Measurements from ENCODE around the gene PATL2. TPM values are rescaled to one million over a fixed set of nuclear protein-coding genes. Genes with fewer than 3 reads are reported as not detected.
A peak's percentile ranks its signal among the peaks of the same experiment; 100 is the strongest.
"Not testable (repeated sequence)": the region's sequence is repeated elsewhere in the genome, so short reads cannot be mapped to it uniquely, and the experiment has no call there.

Gene PATL2
- total RNA-seq, 1 donor from 2014 or later: 11.1 TPM

GRCh38 chr15:44715142-44715796, 4.1 kb upstream of the PATL2 start:
- Mint-ChIP-seq H3K4me3 (peak overlapping the region; percentile 99), H3K36me3 (ENCODE audit: low read depth) (peaks cover 72% of the 10 kb centered on the region), H3K27me3 (ENCODE audit: insufficient read depth) (no peaks in the 10 kb centered on the region), H3K27ac (peak overlapping the region; percentile 90), H3K4me1 (ENCODE audit: low read depth) (peaks cover 66% of the 10 kb centered on the region), H3K9me3 (no peaks in the 10 kb centered on the region)
- intact Hi-C loops (cut with micrococcal nuclease): no loop called here
- DNase-seq (ENCODE audit: low spot score): no peak

- Mint-ChIP-seq H3K9me3 (no peaks in the 10 kb centered on the region), H3K36me3 (ENCODE audit: low read depth) (peaks cover 66% of the 10 kb centered on the region), H3K4me3 (peak overlapping the region; percentile 99), H3K27ac (peak overlapping the region; percentile 99), H3K27me3 (ENCODE audit: insufficient read depth) (no peaks in the 10 kb centered on the region), H3K4me1 (ENCODE audit: low read depth) (peaks cover 66% of the 10 kb centered on the region)
- no peak for DNase-seq (ENCODE audit: low spot score)
- intact Hi-C loops (cut with micrococcal nuclease): loop anchor here (5.0 kb wide), 1 partner anchor 176 kb away; the partner anchor contains the start of gene EIF3J
Measured at GRCh38 chr15:44713006-44713966, 2.2 kb upstream of the PATL2 start.

GRCh38 chr15:44712346-44713005, 1.4 kb upstream of the PATL2 start:
- intact Hi-C loops (cut with micrococcal nuclease): loop anchor here (5.0 kb wide), 1 partner anchor 175 kb away; the partner anchor contains the start of gene EIF3J
- H3K9me3 Mint-ChIP-seq: no peaks in the 10 kb centered on the region
- H3K27ac Mint-ChIP-seq: peak overlapping the region; percentile 99
- peak overlapping the region; percentile 99 for H3K4me3 Mint-ChIP-seq
- H3K27me3 Mint-ChIP-seq (ENCODE audit: insufficient read depth): no peaks in the 10 kb centered on the region
- peak; percentile 67 for DNase-seq (ENCODE audit: low spot score)
- H3K4me1 Mint-ChIP-seq (ENCODE audit: low read depth): peaks cover 58% of the 10 kb centered on the region
- peaks cover 60% of the 10 kb centered on the region for H3K36me3 Mint-ChIP-seq (ENCODE audit: low read depth)

GRCh38 chr15:44711743-44712345, 721 bp upstream of the PATL2 start:
- Mint-ChIP-seq H3K4me1 (ENCODE audit: low read depth) (peaks cover 52% of the 10 kb centered on the region), H3K9me3 (no peaks in the 10 kb centered on the region), H3K27me3 (ENCODE audit: insufficient read depth) (no peaks in the 10 kb centered on the region), H3K4me3 (peak overlapping the region; percentile 99), H3K36me3 (ENCODE audit: low read depth) (peaks cover 54% of the 10 kb centered on the region), H3K27ac (peak overlapping the region; percentile 99)
- DNase-seq (ENCODE audit: low spot score): no peak
- intact Hi-C loops (cut with micrococcal nuclease): loop anchor here (1.0 to 5.0 kb wide), 6 partner anchors 7 to 175 kb away; partner anchors contain the start of genes EIF3J and SPG11

GRCh38 chr15:44710236-44711095, 657 bp downstream of the PATL2 start:
- Mint-ChIP-seq H3K27ac (peak overlapping the region; percentile 99), H3K27me3 (ENCODE audit: insufficient read depth) (no peaks in the 10 kb centered on the region), H3K36me3 (ENCODE audit: low read depth) (peaks cover 44% of the 10 kb centered on the region), H3K4me3 (peak overlapping the region; percentile 99), H3K4me1 (ENCODE audit: low read depth) (peaks cover 38% of the 10 kb centered on the region), H3K9me3 (no peaks in the 10 kb centered on the region)
- intact Hi-C loops (cut with micrococcal nuclease): loop anchor here (1.0 to 5.0 kb wide), 6 partner anchors 9 to 173 kb away; partner anchors contain the start of genes EIF3J and SPG11
- DNase-seq (ENCODE audit: low spot score): no peak

- H3K9me3 Mint-ChIP-seq: peaks cover 24% of the 10 kb centered on the region
- H3K27ac Mint-ChIP-seq: no peak overlapping the region
- H3K4me1 Mint-ChIP-seq (ENCODE audit: low read depth): peaks cover 29% of the 10 kb centered on the region
- H3K27me3 Mint-ChIP-seq (ENCODE audit: insufficient read depth): no peaks in the 10 kb centered on the region
- no peak for DNase-seq (ENCODE audit: low spot score)
- no peak overlapping the region for H3K4me3 Mint-ChIP-seq
- intact Hi-C loops (cut with micrococcal nuclease): no loop called here
- peaks cover 32% of the 10 kb centered on the region for H3K36me3 Mint-ChIP-seq (ENCODE audit: low read depth)
Measured at GRCh38 chr15:44706946-44707636, 4.0 kb downstream of the PATL2 start.

- H3K27me3 Mint-ChIP-seq (ENCODE audit: insufficient read depth): no peaks in the 10 kb centered on the region
- DNase-seq (ENCODE audit: low spot score): no peak
- H3K27ac Mint-ChIP-seq: no peak overlapping the region
- peaks cover 30% of the 10 kb centered on the region for H3K36me3 Mint-ChIP-seq (ENCODE audit: low read depth)
- intact Hi-C loops (cut with micrococcal nuclease): no loop called here
- H3K4me1 Mint-ChIP-seq (ENCODE audit: low read depth): peaks cover 34% of the 10 kb centered on the region
- H3K4me3 Mint-ChIP-seq: no peak overlapping the region
- peaks cover 30% of the 10 kb centered on the region for H3K9me3 Mint-ChIP-seq
Measured at GRCh38 chr15:44706401-44706800, 4.7 kb downstream of the PATL2 start.

- no peak overlapping the region for H3K4me3 Mint-ChIP-seq
- H3K9me3 Mint-ChIP-seq: peaks cover 31% of the 10 kb centered on the region
- DNase-seq (ENCODE audit: low spot score): no peak
- no peaks in the 10 kb centered on the region for H3K27me3 Mint-ChIP-seq (ENCODE audit: insufficient read depth)
- intact Hi-C loops (cut with micrococcal nuclease): no loop called here
- peaks cover 36% of the 10 kb centered on the region for H3K4me1 Mint-ChIP-seq (ENCODE audit: low read depth)
- H3K36me3 Mint-ChIP-seq (ENCODE audit: low read depth): peaks cover 28% of the 10 kb centered on the region
- no peak overlapping the region for H3K27ac Mint-ChIP-seq
Measured at GRCh38 chr15:44705986-44706385, 5.1 kb downstream of the PATL2 start.

- Mint-ChIP-seq H3K4me1 (ENCODE audit: low read depth) (peaks cover 26% of the 10 kb centered on the region), H3K27ac (peak overlapping the region; percentile 18), H3K36me3 (ENCODE audit: low read depth) (peaks cover 28% of the 10 kb centered on the region), H3K9me3 (peaks cover 43% of the 10 kb centered on the region)
- DNase-seq (ENCODE audit: low spot score); H3K27me3 Mint-ChIP-seq (ENCODE audit: insufficient read depth); intact Hi-C loops (cut with micrococcal nuclease); H3K4me3 Mint-ChIP-seq: not testable (repeated sequence)
Measured at GRCh38 chr15:44700676-44701075, 10.4 kb downstream of the PATL2 start.

- H3K9me3 Mint-ChIP-seq: peaks cover 32% of the 10 kb centered on the region
- H3K4me1 Mint-ChIP-seq (ENCODE audit: low read depth): peaks cover 40% of the 10 kb centered on the region
- intact Hi-C loops (cut with micrococcal nuclease): no loop called here
- peaks cover 21% of the 10 kb centered on the region for H3K36me3 Mint-ChIP-seq (ENCODE audit: low read depth)
- no peak overlapping the region for H3K27ac Mint-ChIP-seq
- H3K27me3 Mint-ChIP-seq (ENCODE audit: insufficient read depth): peaks cover 6% of the 10 kb centered on the region
- H3K4me3 Mint-ChIP-seq: no peak overlapping the region
- DNase-seq (ENCODE audit: low spot score): no peak
Measured at GRCh38 chr15:44698641-44699040, 12.5 kb downstream of the PATL2 start.

GRCh38 chr15:44697014-44697413, 14.1 kb downstream of the PATL2 start:
- no peak overlapping the region for H3K4me3 Mint-ChIP-seq
- no peak overlapping the region for H3K27ac Mint-ChIP-seq
- no peak for DNase-seq (ENCODE audit: low spot score)
- H3K9me3 Mint-ChIP-seq: peaks cover 19% of the 10 kb centered on the region
- H3K4me1 Mint-ChIP-seq (ENCODE audit: low read depth): peaks cover 35% of the 10 kb centered on the region
- H3K27me3 Mint-ChIP-seq (ENCODE audit: insufficient read depth): peaks cover 6% of the 10 kb centered on the region
- peaks cover 14% of the 10 kb centered on the region for H3K36me3 Mint-ChIP-seq (ENCODE audit: low read depth)
- intact Hi-C loops (cut with micrococcal nuclease): no loop called here
